Measurements from ENCODE around the gene YWHAQ.

The YWHAQ gene

DNA sequence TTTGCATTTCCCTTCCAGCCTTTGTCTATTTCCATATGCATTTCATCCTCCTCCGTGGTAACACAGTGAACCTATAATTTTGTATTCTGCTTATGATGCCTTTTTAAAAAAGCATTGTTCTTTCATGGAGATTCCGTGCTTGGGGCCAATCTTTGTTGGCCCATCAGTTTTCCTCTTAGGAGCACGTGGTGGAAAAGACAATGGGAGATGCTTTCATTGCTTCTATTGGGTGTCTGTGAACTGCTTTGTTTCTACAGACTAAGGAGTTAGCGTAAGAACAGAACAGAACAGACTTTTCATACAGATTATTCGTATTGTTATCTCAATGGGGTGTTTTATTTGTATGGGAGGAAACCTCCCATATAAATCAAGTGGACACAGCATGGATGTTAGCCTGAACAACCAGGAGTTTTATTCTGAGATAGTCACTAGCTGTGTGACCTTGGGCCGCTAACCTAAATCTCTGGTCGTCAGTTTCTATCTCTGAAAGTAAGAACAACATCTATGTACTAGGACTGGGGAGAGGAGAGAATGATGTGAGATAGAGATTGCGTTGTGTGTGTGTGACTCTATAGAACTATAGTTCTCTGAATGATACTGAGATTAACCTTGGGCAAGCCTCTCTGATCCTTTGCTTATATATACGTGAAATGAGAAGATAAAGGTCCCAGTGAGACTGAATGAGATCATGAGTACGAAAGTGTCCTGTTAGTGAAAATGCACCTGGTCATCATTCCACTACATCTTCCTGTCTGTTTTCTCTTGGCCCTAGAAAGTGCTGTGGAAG is 22.9 kb upstream of the YWHAQ start:
- CTCF ChIA-PET = interaction anchor here (0.6 kb wide), 1 partner anchor 1522 kb away, joined by 3 read pairs; no protein-coding TSS in a partner anchor
- no peak for DNase-seq (ENCODE audit: low spot score)
- POLR2A ChIA-PET (ENCODE audit: low non-redundant PET) = no interaction called here
- peak overlapping the region; percentile 49; the same call in 1 of the 2 replicates for H3K27ac ChIP-seq
- TF ChIP-seq, protein P1, sequence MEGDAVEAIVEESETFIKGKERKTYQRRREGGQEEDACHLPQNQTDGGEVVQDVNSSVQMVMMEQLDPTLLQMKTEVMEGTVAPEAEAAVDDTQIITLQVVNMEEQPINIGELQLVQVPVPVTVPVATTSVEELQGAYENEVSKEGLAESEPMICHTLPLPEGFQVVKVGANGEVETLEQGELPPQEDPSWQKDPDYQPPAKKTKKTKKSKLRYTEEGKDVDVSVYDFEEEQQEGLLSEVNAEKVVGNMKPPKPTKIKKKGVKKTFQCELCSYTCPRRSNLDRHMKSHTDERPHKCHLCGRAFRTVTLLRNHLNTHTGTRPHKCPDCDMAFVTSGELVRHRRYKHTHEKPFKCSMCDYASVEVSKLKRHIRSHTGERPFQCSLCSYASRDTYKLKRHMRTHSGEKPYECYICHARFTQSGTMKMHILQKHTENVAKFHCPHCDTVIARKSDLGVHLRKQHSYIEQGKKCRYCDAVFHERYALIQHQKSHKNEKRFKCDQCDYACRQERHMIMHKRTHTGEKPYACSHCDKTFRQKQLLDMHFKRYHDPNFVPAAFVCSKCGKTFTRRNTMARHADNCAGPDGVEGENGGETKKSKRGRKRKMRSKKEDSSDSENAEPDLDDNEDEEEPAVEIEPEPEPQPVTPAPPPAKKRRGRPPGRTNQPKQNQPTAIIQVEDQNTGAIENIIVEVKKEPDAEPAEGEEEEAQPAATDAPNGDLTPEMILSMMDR (conservative IDR thresholded peaks at IDR 0.05; ENCODE audit: low read depth) = no peak

DNA sequence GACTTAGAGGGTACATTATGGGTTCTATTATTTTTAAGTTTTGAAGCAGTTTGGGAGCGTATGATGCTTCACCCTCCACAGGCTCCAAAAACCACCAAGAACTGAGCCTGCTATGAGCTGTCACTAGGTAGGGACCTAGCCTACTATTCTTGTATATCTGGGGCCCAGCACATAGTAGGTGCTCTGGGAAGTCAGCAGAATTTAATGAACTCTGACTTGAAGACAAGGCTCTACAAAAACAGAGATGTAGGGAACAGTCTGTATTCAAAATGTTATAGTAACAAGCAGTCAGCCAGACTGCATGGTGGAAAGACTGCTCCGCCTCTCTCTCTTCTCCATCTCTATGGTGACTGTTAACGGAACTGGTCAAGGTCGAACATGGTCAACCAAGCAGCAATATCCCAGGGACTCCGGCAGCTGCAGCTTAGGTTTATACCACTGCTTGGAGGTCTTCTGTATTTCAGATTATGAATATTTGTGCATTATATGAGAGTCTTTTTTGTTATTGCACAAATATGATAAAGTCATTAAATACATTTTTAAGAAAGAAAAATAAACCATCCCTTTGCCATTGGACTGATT is 22.2 kb upstream of the YWHAQ start:
- TF ChIP-seq, protein P1 (conservative IDR thresholded peaks at IDR 0.05; ENCODE audit: low read depth) = no peak
- H3K27ac ChIP-seq = no peak overlapping the region
- ChIA-PET POLR2A (ENCODE audit: low non-redundant PET) (no interaction called here), CTCF (interaction anchor here (0.6 kb wide), 1 partner anchor 1522 kb away, joined by 3 read pairs; no protein-coding TSS in a partner anchor)
- no peak for DNase-seq (ENCODE audit: low spot score)

DNA sequence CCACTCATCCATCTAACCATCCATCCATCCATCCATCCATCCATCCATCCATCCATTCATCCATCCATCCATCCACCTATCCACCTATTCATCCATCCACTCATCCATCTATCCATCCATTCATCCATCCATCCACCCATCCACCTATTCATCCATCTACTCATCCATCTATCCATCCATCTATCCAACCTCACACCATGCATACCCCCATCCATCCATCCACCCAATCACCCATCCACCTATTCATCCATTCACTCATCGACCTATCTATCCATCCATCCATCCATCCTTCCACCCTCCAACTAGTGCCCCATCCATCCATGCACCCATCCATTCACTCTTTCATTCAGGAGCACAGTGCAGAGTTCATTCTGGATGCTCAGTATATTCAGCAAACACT is 21.5 kb upstream of the YWHAQ start:
- POLR2A ChIA-PET (ENCODE audit: low non-redundant PET) = no interaction called here
- TF ChIP-seq, protein P1 (conservative IDR thresholded peaks at IDR 0.05; ENCODE audit: low read depth) = no peak

DNA sequence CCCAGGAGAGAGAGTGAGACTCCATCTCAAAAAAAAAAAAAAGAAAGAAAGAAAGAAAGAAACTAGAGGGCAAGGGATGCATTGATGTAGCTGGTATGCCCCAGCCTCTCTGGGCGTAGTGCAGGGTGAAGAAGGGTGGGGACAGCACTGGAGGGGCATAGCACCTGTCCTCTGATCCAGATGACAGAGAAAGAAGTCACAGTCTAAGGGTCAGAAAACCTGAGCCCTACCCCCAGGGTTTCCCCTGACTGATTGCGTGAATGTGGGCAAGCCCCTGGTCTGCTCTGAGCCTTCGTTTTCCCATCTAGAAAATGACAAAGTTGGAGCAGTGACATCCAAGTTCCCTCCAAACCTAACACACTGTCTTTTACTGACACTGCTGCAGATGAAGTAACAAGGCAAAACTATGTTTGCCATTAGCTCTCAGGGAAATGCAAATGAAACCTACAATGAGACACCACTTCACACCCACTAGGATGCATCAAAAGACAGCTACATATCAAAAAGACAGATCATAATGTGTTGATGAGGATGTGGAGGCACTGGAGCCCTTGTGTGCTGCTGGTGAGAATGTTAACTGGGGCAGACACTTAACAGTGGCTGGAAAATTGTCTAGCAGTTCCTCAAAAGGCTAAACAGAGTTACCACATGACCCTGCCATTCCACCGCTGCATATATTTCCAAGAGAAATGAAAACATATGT is 19.5 kb upstream of the YWHAQ start:
- TF ChIP-seq, protein P1 (conservative IDR thresholded peaks at IDR 0.05; ENCODE audit: low read depth) = no peak
- ChIA-PET POLR2A (ENCODE audit: low non-redundant PET) (no interaction called here), CTCF (no interaction called here)
- no peak overlapping the region for H3K27ac ChIP-seq
- DNase-seq (ENCODE audit: low spot score) = no peak

More for the DNA sequence above, 21.5 kb upstream of the YWHAQ start:
- CTCF ChIA-PET = no interaction called here
- no peak for DNase-seq (ENCODE audit: low spot score)
- no peak overlapping the region for H3K27ac ChIP-seq

DNA sequence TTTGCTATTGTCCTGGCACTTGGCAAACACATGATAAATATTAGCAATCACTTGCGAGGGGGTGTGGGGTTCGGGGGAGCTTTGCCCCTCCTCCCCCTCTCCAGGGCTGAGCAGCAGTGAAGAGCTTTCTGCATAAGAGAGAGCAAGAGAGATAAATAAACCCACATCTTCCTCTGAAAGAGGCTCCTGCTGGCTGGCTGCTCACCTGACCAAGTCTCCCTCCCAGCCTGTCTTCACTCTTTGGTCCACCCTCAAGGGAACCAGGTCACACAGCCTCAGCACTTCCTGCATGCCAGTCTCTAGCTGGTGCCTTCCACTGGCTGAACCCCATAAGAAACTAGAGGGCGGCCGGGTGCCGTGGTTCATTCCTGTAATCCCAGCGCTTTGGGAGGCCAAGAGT is 18.5 kb upstream of the YWHAQ start:
- no peak for DNase-seq (ENCODE audit: low spot score)
- TF ChIP-seq, protein P1 (conservative IDR thresholded peaks at IDR 0.05; ENCODE audit: low read depth) = no peak
- POLR2A ChIA-PET (ENCODE audit: low non-redundant PET) = no interaction called here
- no peak overlapping the region for H3K27ac ChIP-seq
- CTCF ChIA-PET = interaction anchor here (0.9 kb wide), 1 partner anchor 48 kb away, joined by 3 read pairs; no protein-coding TSS in a partner anchor

DNA sequence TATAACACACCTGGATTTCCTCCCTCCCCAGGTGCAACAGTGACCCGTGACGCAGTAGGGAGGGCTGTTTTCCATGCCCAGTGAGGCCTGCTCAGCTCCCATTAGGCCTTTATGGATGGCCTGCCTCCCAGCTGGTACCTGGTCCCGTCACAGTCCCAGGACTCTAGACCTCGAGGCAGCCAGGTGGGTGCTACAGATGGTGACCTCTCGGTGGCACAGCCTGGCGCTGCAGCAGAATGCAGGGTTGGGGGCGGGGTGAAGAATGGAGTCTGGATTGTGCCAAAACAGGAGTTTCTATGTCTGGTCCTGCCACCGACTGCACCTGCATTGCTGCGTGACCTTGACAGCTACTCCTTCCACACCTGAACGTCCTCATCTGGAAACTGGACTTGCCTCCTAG is 18.0 kb upstream of the YWHAQ start:
- ChIA-PET CTCF (interaction anchor here (0.9 kb wide), 1 partner anchor 48 kb away, joined by 3 read pairs; no protein-coding TSS in a partner anchor), POLR2A (ENCODE audit: low non-redundant PET) (no interaction called here)
- no peak overlapping the region for H3K27ac ChIP-seq
- TF ChIP-seq, protein P1 (conservative IDR thresholded peaks at IDR 0.05; ENCODE audit: low read depth) = no peak
- DNase-seq (ENCODE audit: low spot score) = no peak
